Neural progenitor cell (in vitro differentiated cells): ENCODE data around the gene DACH1.

Experiments used
- CTCF ChIP-seq: fragments of 200-600 bp; sonication (generic); IDR thresholded peaks from 2 replicates; pipeline ENCODE4 v1.5.1; 2017; ENCODE audit warnings: antibody characterized with exemption, mild to moderate bottlenecking
- EZH2 ChIP-seq: fragments of 200-600 bp; sonication (generic); IDR thresholded peaks from 2 replicates; pipeline ENCODE4 v1.6.1; 2017; ENCODE audit warnings: antibody characterized with exemption, mild to moderate bottlenecking, moderate library complexity

- TF ChIP-seq CTCF (no peak), EZH2 (no peak)
These were observed 167.7 kb downstream of the DACH1 start for GRCh38 chr13:71699342-71699741.
